B cell (primary cell): ENCODE data around the gene CPNE2.

Experiments used
- EZH2 ChIP-seq: IDR thresholded peaks from 2 replicates; pipeline ENCODE4 v1.6.1; 2012; ENCODE audit warnings: borderline replicate concordance, low read depth, mild to moderate bottlenecking, moderate library complexity, low read length; ENCODE audit not compliant: insufficient read depth, poor library complexity, severe bottlenecking
- TF ChIP-seq, protein P1 (sequence below): fragments of 200-600 bp; IDR thresholded peaks from one replicate; pipeline ENCODE4 v1.8.0; 2022; ENCODE audit warnings: antibody characterized with exemption, mild to moderate bottlenecking

- TF ChIP-seq, protein P1, sequence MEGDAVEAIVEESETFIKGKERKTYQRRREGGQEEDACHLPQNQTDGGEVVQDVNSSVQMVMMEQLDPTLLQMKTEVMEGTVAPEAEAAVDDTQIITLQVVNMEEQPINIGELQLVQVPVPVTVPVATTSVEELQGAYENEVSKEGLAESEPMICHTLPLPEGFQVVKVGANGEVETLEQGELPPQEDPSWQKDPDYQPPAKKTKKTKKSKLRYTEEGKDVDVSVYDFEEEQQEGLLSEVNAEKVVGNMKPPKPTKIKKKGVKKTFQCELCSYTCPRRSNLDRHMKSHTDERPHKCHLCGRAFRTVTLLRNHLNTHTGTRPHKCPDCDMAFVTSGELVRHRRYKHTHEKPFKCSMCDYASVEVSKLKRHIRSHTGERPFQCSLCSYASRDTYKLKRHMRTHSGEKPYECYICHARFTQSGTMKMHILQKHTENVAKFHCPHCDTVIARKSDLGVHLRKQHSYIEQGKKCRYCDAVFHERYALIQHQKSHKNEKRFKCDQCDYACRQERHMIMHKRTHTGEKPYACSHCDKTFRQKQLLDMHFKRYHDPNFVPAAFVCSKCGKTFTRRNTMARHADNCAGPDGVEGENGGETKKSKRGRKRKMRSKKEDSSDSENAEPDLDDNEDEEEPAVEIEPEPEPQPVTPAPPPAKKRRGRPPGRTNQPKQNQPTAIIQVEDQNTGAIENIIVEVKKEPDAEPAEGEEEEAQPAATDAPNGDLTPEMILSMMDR, result no peak
- no peak for TF ChIP-seq EZH2
Measured at GRCh38 chr16:57137566-57138273, 45.3 kb downstream of the CPNE2 start.
